Breast epithelium (tissue), 4 donors: Measurements from ENCODE around the gene GLYATL1. TPM values are rescaled to one million over a fixed set of nuclear protein-coding genes. Genes with fewer than 3 reads are reported as not detected.

Source experiments
- DNase-seq, 2 donors: peaks; one replicate each; pipeline ENCODE4 v3.0.0-alpha.2; 2019; ENCODE audit warnings: low spot score in 2 of 2
- H3K27ac ChIP-seq, 2 donors: fragments of 200-600 bp; sonication (generic) in 1 of 2; one replicate each; pipeline ENCODE4 v1.5.1; 2016 to 2019; ENCODE audit warnings: mild to moderate bottlenecking in 1 of 2
- H3K27me3 ChIP-seq, 2 donors: fragments of 200-600 bp; sonication (generic) in 1 of 2; one replicate each; pipeline versions ENCODE4 v1.5.1 to v1.6.0; 2017 to 2019; ENCODE audit warnings: control low read depth in 1 of 2, mild to moderate bottlenecking in 1 of 2
- H3K36me3 ChIP-seq: fragments of 200-600 bp; one replicate; pipeline ENCODE4 v1.5.1; 2019
- H3K4me1 ChIP-seq, 2 donors: fragments of 200-600 bp; sonication (generic); one replicate each; pipeline ENCODE4 v1.5.1; 2016 to 2019; ENCODE audit warnings: control low read depth in 1 of 2
- H3K4me3 ChIP-seq, 3 donors: fragments of 200-600 bp; sonication (generic); 1 replicate in 2 of 3; 2 replicates in 1 of 3; pipeline ENCODE4 v1.5.1; 2016 to 2019; ENCODE audit warnings: mild to moderate bottlenecking in 3 of 3, moderate library complexity in 2 of 3
- H3K9me3 ChIP-seq, 2 donors: fragments of 200-600 bp; sonication (generic) in 1 of 2; one replicate each; pipeline ENCODE4 v1.5.1; 2016 to 2019; ENCODE audit warnings: control low read depth in 1 of 2
- CTCF ChIP-seq, 3 donors: fragments of 450-650 bp; IDR thresholded peaks; one replicate each; pipeline ENCODE4 v1.5.1; 2016 to 2017; ENCODE audit warnings: antibody characterized with exemption in 3 of 3, mild to moderate bottlenecking in 3 of 3, moderate library complexity in 3 of 3
- POLR2A ChIP-seq: fragments of 450-650 bp; IDR thresholded peaks from one replicate; pipeline ENCODE4 v1.6.1; 2016; ENCODE audit warnings: antibody characterized with exemption, mild to moderate bottlenecking, moderate library complexity
- POLR2AphosphoS5 ChIP-seq, 3 donors: sonication (generic); formaldehyde crosslinking; IDR thresholded peaks; one replicate each; pipeline ENCODE4 v1.6.1; 2017; ENCODE audit warnings: antibody characterized with exemption in 3 of 3
- intact Hi-C: fragments of 100-400 bp; cut with DNase I; formaldehyde crosslinking; loops from one replicate; pipeline ENCODE4 v1.15.1; 2023; ENCODE audit warnings: low total_unique reads
- total RNA-seq, 3 donors: library from RNA; depleted of rRNA; stranded (reverse); fragments of >200 nt; gene quantifications; one replicate each; pipeline ENCODE4 v1.1.0, GENCODE V29; 2016

Gene GLYATL1
- total RNA-seq, 3 donors from 2014 or later = 0.73 to 1.6 TPM; not detected in 1

- DNase-seq = no peak
- Histone ChIP-seq H3K4me3 (no peak overlapping the region), H3K9me3 (peaks cover 10 to 21% of the 10 kb centered on the region in 2 donors), H3K4me1 (no peaks in the 10 kb centered on the region), H3K27ac (no peak overlapping the region), H3K36me3 (no peaks in the 10 kb centered on the region), H3K27me3 (no peaks in the 10 kb centered on the region)
- intact Hi-C loops = no loop called here
- TF ChIP-seq CTCF (IDR thresholded peaks at IDR 0.05) = no peak
- TF ChIP-seq POLR2AphosphoS5 (IDR thresholded peaks at IDR 0.05) = no peak
- TF ChIP-seq POLR2A = no peak
These were observed 24.3 kb upstream of the GLYATL1 start for GRCh38 chr11:58914821-58915543.

- Histone ChIP-seq H3K36me3 (no peaks in the 10 kb centered on the region), H3K9me3 (peaks cover 10 to 21% of the 10 kb centered on the region in 2 donors), H3K4me3 (no peak overlapping the region), H3K27ac (no peak overlapping the region), H3K27me3 (no peaks in the 10 kb centered on the region), H3K4me1 (no peaks in the 10 kb centered on the region)
- DNase-seq = no peak
- intact Hi-C loops = no loop called here
- TF ChIP-seq POLR2AphosphoS5 (IDR thresholded peaks at IDR 0.05) (no peak), POLR2A (no peak), CTCF (IDR thresholded peaks at IDR 0.05) (no peak)
These were observed 22.7 kb upstream of the GLYATL1 start for GRCh38 chr11:58916637-58917036.

GRCh38 chr11:58917159-58917783 lies 22.0 kb upstream of the GLYATL1 start:
- Histone ChIP-seq H3K4me3 (no peak overlapping the region), H3K4me1 (no peaks in the 10 kb centered on the region), H3K27me3 (no peaks in the 10 kb centered on the region), H3K36me3 (no peaks in the 10 kb centered on the region), H3K27ac (no peak overlapping the region), H3K9me3 (peaks cover 10 to 21% of the 10 kb centered on the region in 2 donors)
- TF ChIP-seq POLR2A = no peak
- no peak for TF ChIP-seq POLR2AphosphoS5 (IDR thresholded peaks at IDR 0.05)
- TF ChIP-seq CTCF (IDR thresholded peaks at IDR 0.05) = no peak
- intact Hi-C loops = no loop called here
- no peak for DNase-seq

- Histone ChIP-seq H3K4me3 (no peak overlapping the region), H3K36me3 (no peaks in the 10 kb centered on the region), H3K9me3 (peaks cover 10 to 21% of the 10 kb centered on the region in 2 donors), H3K4me1 (no peaks in the 10 kb centered on the region), H3K27ac (no peak overlapping the region), H3K27me3 (no peaks in the 10 kb centered on the region)
- intact Hi-C loops = no loop called here
- TF ChIP-seq CTCF (IDR thresholded peaks at IDR 0.05) (no peak), POLR2AphosphoS5 (IDR thresholded peaks at IDR 0.05) (no peak), POLR2A (no peak)
- DNase-seq = no peak
These were observed 19.7 kb upstream of the GLYATL1 start for GRCh38 chr11:58919561-58919960.

- Histone ChIP-seq H3K4me1 (no peaks in the 10 kb centered on the region), H3K27ac (no peak overlapping the region), H3K36me3 (no peaks in the 10 kb centered on the region), H3K9me3 (peaks cover 10 to 21% of the 10 kb centered on the region in 2 donors), H3K27me3 (no peaks in the 10 kb centered on the region), H3K4me3 (no peak overlapping the region)
- TF ChIP-seq CTCF (IDR thresholded peaks at IDR 0.05) (no peak), POLR2A (no peak), POLR2AphosphoS5 (IDR thresholded peaks at IDR 0.05) (no peak)
- DNase-seq = no peak
- intact Hi-C loops = no loop called here
These were observed 19.3 kb upstream of the GLYATL1 start for GRCh38 chr11:58919980-58920379.
